ENCODE data around the gene NTNG1.
"Not testable (repeated sequence)": the region's sequence is repeated elsewhere in the genome, so short reads cannot be mapped to it uniquely, and the experiment has no call there.

The NTNG1 gene

GRCh38 chr1:107202007-107202406, 61.2 kb downstream of the NTNG1 start:
- DNase-seq: no peak

DNA sequence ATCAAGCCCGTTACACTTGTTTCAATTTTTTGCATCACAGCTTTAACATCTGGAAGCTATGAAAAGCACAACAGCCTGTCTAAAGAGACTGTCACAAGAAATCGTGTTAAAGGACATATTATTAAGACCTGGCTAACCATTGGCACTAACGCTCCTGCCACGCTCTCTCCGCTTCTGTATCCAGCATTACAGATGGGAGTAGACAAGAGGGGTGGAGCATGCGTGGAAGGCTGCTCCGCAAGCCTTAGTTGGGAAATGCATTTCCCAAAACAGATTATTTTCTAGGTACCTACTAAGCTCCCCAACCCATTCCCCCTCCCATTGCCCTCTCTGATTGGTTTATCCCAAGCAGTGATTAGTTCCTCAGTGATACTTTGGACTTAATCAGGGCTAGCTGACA, 72.4 kb downstream of the NTNG1 start:
- DNase-seq: no peak

- DNase-seq: no peak
Observed at GRCh38 chr1:107220036-107220435, 79.2 kb downstream of the NTNG1 start.

DNA sequence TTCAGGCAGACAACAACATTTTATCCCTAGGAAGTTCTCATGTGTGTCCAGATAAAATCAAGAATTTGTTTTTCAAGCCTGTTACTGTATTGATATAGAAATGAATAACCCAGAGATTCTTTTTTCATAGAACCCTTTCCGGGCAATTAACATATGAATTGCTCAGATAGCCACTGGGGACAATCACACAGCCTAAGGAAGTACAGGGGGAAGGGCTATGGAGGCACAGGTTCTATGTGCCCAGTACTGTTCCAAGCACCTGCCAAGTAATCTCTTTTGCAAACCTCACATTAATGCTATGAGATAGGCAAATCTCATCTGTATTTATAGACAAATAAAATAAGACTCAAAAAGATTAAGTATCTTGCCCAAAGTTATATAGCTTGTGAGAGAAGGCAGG, 84.9 kb downstream of the NTNG1 start:
- DNase-seq: no peak

DNA sequence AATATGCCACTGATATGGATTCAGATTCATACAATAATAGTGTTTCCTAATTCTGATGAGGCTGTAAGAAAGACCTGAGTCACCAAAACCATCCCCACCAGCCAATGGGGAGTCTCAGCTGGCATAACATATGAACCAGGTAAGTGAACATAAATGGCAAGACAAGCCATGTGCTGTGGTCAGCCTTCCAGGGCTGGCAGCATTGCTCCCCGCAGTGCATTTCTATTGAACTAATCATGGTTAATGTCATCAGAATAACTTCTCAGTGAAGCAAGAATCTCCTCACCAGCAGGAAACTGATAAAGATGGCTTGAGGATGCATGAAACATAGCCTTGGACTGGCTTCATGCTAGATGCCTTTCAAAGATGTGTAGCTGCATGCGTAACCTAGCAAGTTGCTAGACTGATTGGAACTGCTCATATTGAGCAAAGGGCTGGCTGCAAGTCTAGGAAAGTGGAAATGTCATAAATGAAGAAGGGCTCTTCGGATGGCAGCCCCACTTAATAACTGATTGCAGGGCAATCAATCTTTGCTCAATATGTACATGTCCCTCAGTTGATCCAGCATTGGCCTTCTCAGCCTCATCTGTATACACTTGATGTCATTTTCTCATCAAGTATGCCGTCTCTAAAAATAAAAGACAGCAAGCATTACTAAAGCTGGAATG, 88.0 kb downstream of the NTNG1 start:
- DNase-seq: no peak

DNA sequence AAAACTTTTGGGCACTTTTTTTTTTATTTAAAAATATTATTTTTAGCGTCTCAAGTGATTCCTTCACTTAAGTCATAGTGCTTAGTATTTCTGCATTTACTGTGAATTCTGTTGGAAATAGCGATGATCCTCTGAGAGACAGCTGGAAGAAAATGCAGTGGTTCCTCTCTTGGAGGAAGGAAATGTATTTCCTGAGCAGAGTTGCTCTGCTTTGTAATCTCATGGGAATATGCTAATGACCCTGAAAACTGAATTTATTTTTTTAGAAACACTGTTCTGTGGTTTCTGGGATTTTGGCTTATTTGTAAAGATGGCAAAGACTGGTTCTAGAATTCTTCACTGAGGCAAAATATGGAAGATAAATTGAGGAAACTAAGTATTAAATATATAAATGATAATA, 88.9 kb downstream of the NTNG1 start:
- no peak for DNase-seq

DNA sequence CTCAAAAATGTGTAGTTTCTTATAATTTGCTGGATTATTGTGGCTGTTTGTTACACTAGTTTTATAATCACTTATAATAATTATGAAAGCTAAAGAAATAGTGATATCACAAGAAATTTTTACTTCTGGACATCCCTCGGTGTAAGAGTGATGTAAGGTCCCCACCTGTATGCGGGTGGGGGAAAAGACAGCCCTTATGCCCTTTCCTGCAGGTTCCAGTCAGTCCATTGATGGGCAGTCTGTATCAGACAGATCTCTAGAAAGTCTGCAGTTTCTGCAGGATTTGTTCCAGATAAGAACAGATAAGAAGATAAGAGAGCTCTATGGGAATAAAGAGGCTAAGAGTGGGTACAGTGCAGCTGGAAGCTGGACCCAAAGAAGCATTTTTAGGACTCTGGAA, 89.3 kb downstream of the NTNG1 start:
- no peak for DNase-seq

DNA sequence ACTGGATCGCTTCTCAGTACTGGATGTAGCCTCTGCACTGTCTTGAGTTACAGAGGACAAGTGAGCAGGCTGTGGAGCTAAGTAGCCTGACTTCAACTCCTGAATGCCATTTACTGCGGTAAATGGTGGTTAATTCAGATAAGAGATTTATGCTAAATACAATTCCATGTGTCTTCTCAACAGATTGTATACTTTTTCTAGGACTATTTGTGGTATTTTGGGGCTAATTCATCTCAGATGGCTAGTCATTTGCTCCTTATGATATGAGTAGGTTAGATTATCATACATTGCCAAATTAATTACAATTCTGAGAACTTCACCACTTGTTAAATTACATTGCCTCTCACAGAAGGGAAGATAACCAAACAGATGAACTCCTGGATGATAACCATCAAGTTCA, 90.5 kb downstream of the NTNG1 start:
- DNase-seq: no peak

GRCh38 chr1:107232426-107232825, 91.6 kb downstream of the NTNG1 start:
- no peak for DNase-seq

- not testable (repeated sequence) for DNase-seq
Observed at GRCh38 chr1:107236760-107237159, 95.9 kb downstream of the NTNG1 start.

GRCh38 chr1:107243461-107243860, 102.6 kb downstream of the NTNG1 start:
- DNase-seq: peak in 1 of 2 experiments; percentile 31

- no peak for DNase-seq
Observed at GRCh38 chr1:107244709-107245500, 104.1 kb downstream of the NTNG1 start.

DNA sequence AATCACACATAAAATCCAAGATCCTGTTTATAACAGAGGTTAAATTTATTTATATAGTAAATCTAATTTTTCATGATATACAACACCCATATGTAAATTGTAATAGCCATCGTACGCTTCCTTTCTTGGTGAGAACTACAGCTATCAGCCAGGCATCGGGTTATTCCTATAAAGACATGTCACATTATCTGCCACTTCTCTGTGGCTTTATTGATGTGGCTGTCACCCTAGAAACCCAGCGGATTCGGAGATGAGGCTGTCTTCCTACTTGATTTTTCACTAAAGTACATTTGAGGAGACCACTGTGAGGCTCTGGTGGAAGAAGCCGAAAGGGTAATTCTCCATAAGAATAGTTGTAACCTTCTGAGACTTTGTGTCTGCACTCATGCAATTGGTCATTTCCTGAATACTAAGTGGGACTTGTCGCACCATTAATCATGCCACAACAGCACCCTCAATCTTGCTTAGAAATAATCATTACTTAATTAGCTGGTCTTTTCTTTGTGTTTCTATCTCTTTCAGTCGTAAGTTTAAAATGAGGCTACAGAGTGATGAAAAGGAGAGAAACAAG, 106.0 kb downstream of the NTNG1 start:
- no peak for DNase-seq

- no peak for DNase-seq
Observed at GRCh38 chr1:107247679-107248078, 106.8 kb downstream of the NTNG1 start.

DNA sequence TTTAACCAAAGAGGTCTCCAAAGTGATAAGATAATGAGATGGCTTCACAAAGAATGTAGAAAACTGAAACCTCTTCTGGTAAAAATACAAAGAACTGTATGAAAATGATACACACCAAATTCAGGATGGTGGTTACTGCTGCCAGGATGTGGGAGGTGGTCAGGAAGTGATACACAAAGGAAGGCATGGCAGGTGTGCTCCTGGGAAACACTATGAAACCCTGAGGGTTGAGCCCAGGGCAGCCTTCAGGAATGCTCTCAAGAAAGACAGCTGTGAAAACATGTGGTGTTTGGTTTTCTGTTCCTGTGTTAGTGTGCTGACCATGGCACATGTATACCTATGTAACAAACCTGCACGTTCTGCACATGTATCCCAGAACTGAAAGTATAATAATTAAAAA, 109.3 kb downstream of the NTNG1 start:
- DNase-seq: no peak

- DNase-seq: peak in 1 of 2 experiments; percentile 55
Observed at GRCh38 chr1:107251083-107251482, 110.2 kb downstream of the NTNG1 start.

GRCh38 chr1:107251839-107252238, 111.0 kb downstream of the NTNG1 start:
- no peak for DNase-seq

DNA sequence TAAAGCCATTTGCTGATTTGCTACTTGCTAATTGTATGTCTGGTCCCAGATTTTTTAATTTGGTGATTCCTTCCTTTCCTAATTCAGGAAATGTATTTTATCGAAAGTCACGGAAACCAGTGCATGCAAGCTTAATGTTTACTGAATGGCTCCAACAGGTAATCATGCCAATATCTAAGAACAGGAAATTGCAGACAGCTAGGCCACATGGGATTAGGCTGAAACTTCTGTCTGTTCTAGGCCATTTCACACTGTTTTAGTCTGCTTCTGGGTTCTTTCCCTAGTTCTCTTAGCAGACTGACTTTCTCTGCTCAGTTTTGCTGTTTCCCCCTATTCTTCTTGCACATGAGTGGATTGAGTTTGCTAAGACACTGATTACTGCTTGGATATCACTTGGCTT, 111.4 kb downstream of the NTNG1 start:
- DNase-seq: no peak

DNA sequence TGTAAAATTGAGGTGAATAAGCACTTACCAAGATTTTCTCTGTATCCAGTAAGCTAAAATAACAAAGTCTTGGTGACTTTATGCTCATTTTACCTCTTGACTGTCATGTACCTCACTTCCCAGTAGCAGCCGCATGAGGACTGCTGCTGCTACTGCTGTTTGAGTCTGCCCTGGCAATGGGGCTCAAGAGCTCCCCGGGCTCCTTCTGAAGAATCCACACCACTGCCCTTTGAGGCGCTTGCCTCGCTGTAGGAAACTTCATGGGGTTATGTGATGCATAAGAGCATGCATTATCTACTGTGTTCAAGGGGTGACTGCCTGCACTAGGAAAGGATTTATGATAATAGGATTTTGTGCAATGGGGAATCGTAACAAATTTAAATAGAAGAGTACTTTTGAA, 113.5 kb downstream of the NTNG1 start:
- peak in 1 of 2 experiments; percentile 32 for DNase-seq

DNA sequence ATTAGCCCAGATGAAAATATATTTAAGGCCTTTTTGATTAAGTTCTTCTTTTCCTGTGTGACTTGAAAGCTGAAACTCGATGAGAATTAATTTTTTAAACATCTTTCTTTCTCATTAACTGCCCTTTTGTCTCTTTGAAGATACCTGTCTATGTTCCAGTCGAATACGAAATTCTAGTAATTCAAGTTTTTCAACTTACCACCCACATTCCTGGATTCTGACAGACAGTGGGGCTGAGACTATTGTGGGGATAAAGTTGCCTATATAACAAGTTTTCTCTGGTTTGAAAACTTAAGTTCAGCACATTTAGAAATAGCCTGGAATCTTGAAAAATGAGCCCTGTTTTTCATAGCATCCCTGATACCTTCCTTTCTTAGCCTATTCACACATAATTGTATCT, 114.6 kb downstream of the NTNG1 start:
- no peak for DNase-seq

- DNase-seq: no peak
Observed at GRCh38 chr1:107262467-107263286, 121.8 kb downstream of the NTNG1 start.

DNA sequence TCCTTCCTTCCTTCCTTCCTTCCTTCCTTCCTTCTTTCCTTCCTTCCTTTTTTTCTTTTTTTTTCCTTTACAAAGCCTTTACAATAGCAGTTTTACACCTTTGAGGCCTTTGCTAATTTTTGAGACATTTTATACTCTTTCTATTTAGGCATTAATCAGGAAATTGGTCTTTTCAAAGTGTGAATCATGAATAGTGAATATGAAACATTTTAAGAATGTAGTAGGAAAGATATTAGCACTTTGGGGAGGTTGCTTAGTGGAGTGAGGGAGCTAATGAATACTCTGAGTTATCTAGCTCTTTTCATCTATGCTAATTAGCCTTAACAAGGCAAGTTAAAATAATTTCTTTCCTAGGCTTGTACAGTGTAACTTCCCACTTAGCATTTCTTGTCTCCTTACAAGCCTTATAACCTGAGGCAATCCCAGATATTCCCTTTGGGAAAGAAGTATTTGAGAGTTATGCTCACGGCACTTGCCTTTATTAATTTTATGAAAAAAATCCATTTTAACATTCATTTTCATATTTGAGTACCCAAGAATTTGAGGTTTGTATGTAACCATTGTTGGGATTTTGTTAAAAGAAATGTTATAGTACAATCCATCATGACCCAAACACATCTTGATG, 122.6 kb downstream of the NTNG1 start:
- DNase-seq: no peak

DNA sequence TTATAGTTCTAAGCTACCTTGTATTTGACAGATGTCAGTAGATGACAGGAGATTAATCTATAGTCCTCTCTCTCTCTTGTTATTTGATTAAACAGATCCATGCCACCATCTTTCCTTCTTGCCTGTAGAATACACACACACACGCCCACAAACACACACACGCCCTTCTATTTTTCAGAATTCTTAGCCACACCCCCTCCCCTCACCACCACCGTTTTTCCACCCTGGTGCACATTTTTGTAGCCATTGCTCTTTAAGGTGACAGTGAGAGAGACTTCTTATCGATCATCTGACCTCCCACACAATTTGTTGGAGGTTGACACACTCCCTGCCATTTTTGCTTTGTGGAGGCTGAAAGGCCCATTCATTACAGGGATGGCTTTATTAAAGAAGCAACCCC, 123.2 kb downstream of the NTNG1 start:
- DNase-seq: no peak
